MCF 10A (cell line): ENCODE results near the gene CD2AP. TPM values are rescaled to one million over a fixed set of nuclear protein-coding genes. Genes with fewer than 3 reads are reported as not detected.

Experiments
- BruUV-seq: library from RNA; stranded (reverse); fragments of 400-500 nt; replicated peaks from 2 replicates; lab custom pipeline; 2021; lab: Mats Ljungman, UMichigan
- CTCF ChIA-PET: fragments of 300-600 bp; sonication (Branson Sonifier 250); formaldehyde crosslinking; extraction: SDS; loops from one replicate; lab custom pipeline; 2021; ENCODE audit warnings: antibody characterized with exemption, inconsistent platforms; lab: Yijun Ruan, JAX
- POLR2A ChIA-PET: fragments of 300-600, 350-650 bp; sonication (Branson Sonifier 250); formaldehyde crosslinking; extraction: SDS; loops from one replicate; lab custom pipeline; 2020; ENCODE audit warnings: antibody characterized with exemption, inconsistent platforms; lab: Yijun Ruan, JAX
- DNase-seq: peaks from one replicate; pipeline ENCODE4 v3.0.0-alpha.2; 2018; ENCODE audit not compliant: unreplicated experiment
- H3K27ac Mint-ChIP-seq: one replicate; pipeline ENCODE4 v1.8.0; 2022; ENCODE audit warnings: mild to moderate bottlenecking, low read depth, mixed read lengths; ENCODE audit not compliant: unreplicated experiment
- H3K27me3 Mint-ChIP-seq: one replicate; pipeline ENCODE4 v1.8.0; 2022; ENCODE audit warnings: mixed read lengths; ENCODE audit not compliant: insufficient read depth, unreplicated experiment
- H3K36me3 Mint-ChIP-seq: one replicate; pipeline ENCODE4 v1.8.0; 2022; ENCODE audit warnings: mild to moderate bottlenecking, moderate library complexity, mixed read lengths; ENCODE audit not compliant: insufficient read depth, unreplicated experiment
- H3K4me1 Mint-ChIP-seq: one replicate; pipeline ENCODE4 v1.8.0; 2022; ENCODE audit warnings: mixed read lengths; ENCODE audit not compliant: insufficient read depth, unreplicated experiment
- H3K4me3 Mint-ChIP-seq: one replicate; pipeline ENCODE4 v1.8.0; 2022; ENCODE audit warnings: mild to moderate bottlenecking, moderate library complexity, mixed read lengths; ENCODE audit not compliant: unreplicated experiment
- H3K9me3 Mint-ChIP-seq: one replicate; pipeline ENCODE4 v1.8.0; 2022; ENCODE audit warnings: mixed read lengths; ENCODE audit not compliant: unreplicated experiment
- intact Hi-C: fragments of 100-400 bp; cut with micrococcal nuclease; formaldehyde crosslinking; loops from 2 replicates; pipeline ENCODE4 v1.14.1; 2022
- total RNA-seq: library from RNA; stranded (reverse); gene quantifications from 2 replicates; pipeline ENCODE4 v1.2.3, GENCODE V29; 2022
- TF ChIP-seq, protein P1 (sequence below): fragments of 200-600 bp; IDR thresholded peaks from one replicate; pipeline ENCODE4 v1.8.0; 2022; ENCODE audit warnings: antibody characterized with exemption, mild to moderate bottlenecking; ENCODE audit not compliant: unreplicated experiment

Gene CD2AP
- total RNA-seq, 1 experiment from 2014 or later, result 40.3 TPM

GRCh38 chr6:47648031-47648430 is 170.4 kb downstream of the CD2AP start:
- H3K4me1 Mint-ChIP-seq, result no peaks in the 10 kb centered on the region
- no peaks in the 10 kb centered on the region for H3K27me3 Mint-ChIP-seq
- no peaks in the 10 kb centered on the region for H3K36me3 Mint-ChIP-seq
- intact Hi-C loops, result loop anchor here (10.0 kb wide), 1 partner anchor 1777 kb away; no protein-coding TSS in a partner anchor
- TF ChIP-seq, protein P1, sequence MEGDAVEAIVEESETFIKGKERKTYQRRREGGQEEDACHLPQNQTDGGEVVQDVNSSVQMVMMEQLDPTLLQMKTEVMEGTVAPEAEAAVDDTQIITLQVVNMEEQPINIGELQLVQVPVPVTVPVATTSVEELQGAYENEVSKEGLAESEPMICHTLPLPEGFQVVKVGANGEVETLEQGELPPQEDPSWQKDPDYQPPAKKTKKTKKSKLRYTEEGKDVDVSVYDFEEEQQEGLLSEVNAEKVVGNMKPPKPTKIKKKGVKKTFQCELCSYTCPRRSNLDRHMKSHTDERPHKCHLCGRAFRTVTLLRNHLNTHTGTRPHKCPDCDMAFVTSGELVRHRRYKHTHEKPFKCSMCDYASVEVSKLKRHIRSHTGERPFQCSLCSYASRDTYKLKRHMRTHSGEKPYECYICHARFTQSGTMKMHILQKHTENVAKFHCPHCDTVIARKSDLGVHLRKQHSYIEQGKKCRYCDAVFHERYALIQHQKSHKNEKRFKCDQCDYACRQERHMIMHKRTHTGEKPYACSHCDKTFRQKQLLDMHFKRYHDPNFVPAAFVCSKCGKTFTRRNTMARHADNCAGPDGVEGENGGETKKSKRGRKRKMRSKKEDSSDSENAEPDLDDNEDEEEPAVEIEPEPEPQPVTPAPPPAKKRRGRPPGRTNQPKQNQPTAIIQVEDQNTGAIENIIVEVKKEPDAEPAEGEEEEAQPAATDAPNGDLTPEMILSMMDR, result no peak
- no TSS peak for BruUV-seq
- CTCF ChIA-PET, result interaction anchor here (0.6 to 3.7 kb wide), 6 partner anchors 23 to 177 kb away, joined by 3 to 44 read pairs (median 6); no protein-coding TSS in a partner anchor
- no peaks in the 10 kb centered on the region for H3K9me3 Mint-ChIP-seq
- POLR2A ChIA-PET, result interaction anchor here (0.7 kb wide), 1 partner anchor 82 kb away, joined by 3 read pairs; no protein-coding TSS in a partner anchor
- H3K4me3 Mint-ChIP-seq, result no peak overlapping the region
- no peak overlapping the region for H3K27ac Mint-ChIP-seq
- DNase-seq, result no peak

- no peak for DNase-seq
- H3K9me3 Mint-ChIP-seq, result no peaks in the 10 kb centered on the region
- ChIA-PET CTCF (interaction anchor here (0.6 to 2.8 kb wide), 7 partner anchors 18 to 132 kb away, joined by 3 to 13 read pairs (median 4); no protein-coding TSS in a partner anchor), POLR2A (interaction anchor here (0.9 to 2.1 kb wide), 8 partner anchors 9 to 91 kb away, joined by 3 to 18 read pairs (median 5); no protein-coding TSS in a partner anchor)
- no peaks in the 10 kb centered on the region for H3K27me3 Mint-ChIP-seq
- no TSS peak for BruUV-seq
- intact Hi-C loops, result no loop called here
- no peak overlapping the region for H3K4me3 Mint-ChIP-seq
- H3K36me3 Mint-ChIP-seq, result peaks cover 8% of the 10 kb centered on the region
- no peak overlapping the region for H3K27ac Mint-ChIP-seq
- H3K4me1 Mint-ChIP-seq, result peaks cover 6% of the 10 kb centered on the region
- TF ChIP-seq, protein P1, result no peak
These were observed 173.2 kb downstream of the CD2AP start for GRCh38 chr6:47650553-47651432.

DNA sequence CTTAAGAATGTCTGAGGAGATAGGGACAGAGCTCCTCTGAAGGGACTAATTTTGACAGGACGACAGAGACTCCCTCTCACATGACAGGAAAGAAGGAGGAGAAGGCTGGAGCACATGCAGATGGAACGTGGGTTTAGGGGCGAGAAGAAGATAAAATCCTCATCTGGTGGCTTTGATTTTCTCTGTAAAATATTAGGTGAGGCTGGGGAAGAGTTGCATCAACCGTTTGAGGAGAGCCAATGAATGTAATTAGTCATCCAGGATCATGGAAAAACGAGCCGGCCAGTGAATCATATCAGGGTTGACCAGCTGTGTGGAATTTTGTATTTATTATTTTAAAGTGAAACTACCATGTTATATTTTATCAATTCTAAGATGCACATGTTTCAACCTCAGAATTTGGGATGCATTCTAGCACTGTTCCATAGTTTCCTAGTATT is 173.9 kb downstream of the CD2AP start:
- TF ChIP-seq, protein P1, result no peak
- DNase-seq, result peak; percentile 66
- CTCF ChIA-PET, result interaction anchor here (0.9 to 2.8 kb wide), 6 partner anchors 19 to 131 kb away, joined by 3 to 13 read pairs (median 6); no protein-coding TSS in a partner anchor
- intact Hi-C loops, result no loop called here
- Mint-ChIP-seq H3K36me3 (peaks cover 8% of the 10 kb centered on the region), H3K4me1 (peaks cover 11% of the 10 kb centered on the region), H3K27ac (no peak overlapping the region), H3K9me3 (no peaks in the 10 kb centered on the region), H3K27me3 (no peaks in the 10 kb centered on the region), H3K4me3 (no peak overlapping the region)
- BruUV-seq, result no TSS peak
- POLR2A ChIA-PET, result interaction anchor here (0.9 to 2.1 kb wide), 10 partner anchors 9 to 90 kb away, joined by 3 to 18 read pairs (median 5); no protein-coding TSS in a partner anchor

DNA sequence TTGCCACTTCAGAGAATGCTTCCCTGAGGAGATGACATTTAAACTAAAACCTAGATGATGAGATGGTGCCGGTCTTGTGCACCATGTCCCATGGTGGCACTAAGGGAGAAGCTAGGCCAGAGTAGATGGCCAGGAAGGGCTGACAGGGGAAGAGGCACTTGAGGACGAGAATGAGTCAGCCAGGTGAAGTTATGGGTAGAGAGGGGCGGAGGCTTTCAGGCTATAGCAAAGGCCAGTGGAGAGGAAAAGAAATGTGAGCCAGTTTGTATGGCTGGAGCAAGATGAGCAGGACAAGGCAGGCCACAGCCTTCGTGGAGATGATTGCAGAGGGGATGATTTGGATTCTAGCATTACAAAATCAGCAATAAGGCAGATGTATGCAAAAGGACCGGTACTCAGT is 176.1 kb downstream of the CD2AP start:
- POLR2A ChIA-PET, result interaction anchor here (0.9 to 1.5 kb wide), 4 partner anchors 16 to 46 kb away, joined by 3 to 5 read pairs (median 4); no protein-coding TSS in a partner anchor
- Mint-ChIP-seq H3K27ac (no peak overlapping the region), H3K9me3 (no peaks in the 10 kb centered on the region), H3K4me1 (peaks cover 11% of the 10 kb centered on the region), H3K27me3 (no peaks in the 10 kb centered on the region), H3K36me3 (peaks cover 8% of the 10 kb centered on the region), H3K4me3 (no peak overlapping the region)
- BruUV-seq, result no TSS peak
- intact Hi-C loops, result no loop called here
- TF ChIP-seq, protein P1, result no peak
- peak; percentile 33 for DNase-seq
- CTCF ChIA-PET, result interaction anchor here (1.2 to 2.5 kb wide), 4 partner anchors 22 to 127 kb away, joined by 3 to 12 read pairs (median 8); partner anchors contain the start of gene ADGRF4
